ENCODE data around the gene MAGI2.

DNA sequence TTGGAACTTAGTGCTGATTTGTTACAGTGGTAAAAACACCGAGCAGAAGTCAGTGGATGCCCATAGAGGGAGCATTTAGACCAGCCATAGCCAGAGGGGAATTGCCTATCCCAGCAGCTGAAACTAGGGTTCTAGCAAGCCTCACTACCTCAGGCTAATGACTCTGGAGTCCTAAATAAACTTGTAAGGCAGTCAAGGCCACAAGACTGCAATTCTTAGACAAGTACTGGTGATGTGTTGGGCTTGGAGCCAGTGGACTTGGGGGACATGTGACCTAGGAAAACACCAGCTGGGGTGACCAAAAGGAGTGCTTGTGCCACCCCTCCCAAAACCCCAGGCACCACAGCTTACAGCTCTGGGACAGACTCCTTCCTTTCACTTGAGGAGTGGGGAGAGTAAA, 209.0 kb downstream of the MAGI2 start:
- TF ChIP-seq POLR2A (IDR thresholded peaks at IDR 0.05; ENCODE audit: low read length) = no peak
- no peak for TF ChIP-seq GATA1 (IDR thresholded peaks at IDR 0.05; ENCODE audit: low read depth, low read length)
